HG03060 (cell line): ENCODE data around the gene CCDC197.

Experiments
- ATAC-seq: cut with Tn5 transposase; IDR thresholded peaks from one replicate; pipeline ENCODE4 v1.9.1; 2021; ENCODE audit warnings: low read depth, moderate number of reproducible peaks; ENCODE audit not compliant: unreplicated experiment

Gene CCDC197

GRCh38 chr14:94052199-94052598 lies 55.1 kb downstream of the CCDC197 start:
- no peak for ATAC-seq

GRCh38 chr14:94052662-94053061 lies 55.6 kb downstream of the CCDC197 start:
- ATAC-seq: no peak

GRCh38 chr14:94054401-94054800 lies 57.3 kb downstream of the CCDC197 start:
- no peak for ATAC-seq

GRCh38 chr14:94054936-94055335 lies 57.8 kb downstream of the CCDC197 start:
- no peak for ATAC-seq

GRCh38 chr14:94056579-94057308 lies 59.6 kb downstream of the CCDC197 start:
- ATAC-seq: peak; percentile 65

GRCh38 chr14:94058128-94058673 lies 61.1 kb downstream of the CCDC197 start:
- no peak for ATAC-seq
